ENCODE measurements around the gene OR2T5.
"Not testable (repeated sequence)": the region's sequence is repeated elsewhere in the genome, so short reads cannot be mapped to it uniquely, and the experiment has no call there.

The OR2T5 gene

GRCh38 chr1:248507773-248508172 lies 19.4 kb downstream of the OR2T5 start, which contains the start of gene OR2G6:
TSS of gene OR2G6 (plus strand) at chr1:248508073. CDS start at chr1:248521647, 13,574 bp downstream.
- not testable (repeated sequence) for H2AFZ ChIP-seq; H3K27ac ChIP-seq; H3K79me2 ChIP-seq; H3K4me3 ChIP-seq (ENCODE audit: low read depth, low read length); H3K27me3 ChIP-seq (ENCODE audit: control insufficient read depth, insufficient read depth, low read length); H3K9ac ChIP-seq; H3K9me3 ChIP-seq (ENCODE audit: control insufficient read depth, low read length); H3K4me1 ChIP-seq; H3K4me2 ChIP-seq (ENCODE audit: low read length); H3K36me3 ChIP-seq (ENCODE audit: control insufficient read depth, insufficient read depth, low read length)

- not testable (repeated sequence) for H3K4me1 ChIP-seq; H3K9me3 ChIP-seq (ENCODE audit: control insufficient read depth, low read length); H3K4me3 ChIP-seq (ENCODE audit: low read depth, low read length); H3K79me2 ChIP-seq; H3K27ac ChIP-seq; H3K36me3 ChIP-seq (ENCODE audit: control insufficient read depth, insufficient read depth, low read length); H2AFZ ChIP-seq; H3K4me2 ChIP-seq (ENCODE audit: low read length); H3K27me3 ChIP-seq (ENCODE audit: control insufficient read depth, insufficient read depth, low read length); H3K9ac ChIP-seq
Observed at GRCh38 chr1:248510217-248510616, 21.8 kb downstream of the OR2T5 start.

GRCh38 chr1:248521856-248522255 lies 33.5 kb downstream of the OR2T5 start:
- no peaks in the 10 kb centered on the region for H3K27me3 ChIP-seq (ENCODE audit: control insufficient read depth, insufficient read depth, low read length)
- no peaks in the 10 kb centered on the region for H3K4me1 ChIP-seq
- H3K79me2 ChIP-seq = no peaks in the 10 kb centered on the region
- H3K4me3 ChIP-seq (ENCODE audit: low read depth, low read length) = no peak overlapping the region
- TF ChIP-seq CTCF (IDR thresholded peaks at IDR 0.05) = no peak
- H3K9me3 ChIP-seq (ENCODE audit: control insufficient read depth, low read length) = no peaks in the 10 kb centered on the region
- no peak overlapping the region for H3K27ac ChIP-seq
- no peaks in the 10 kb centered on the region for H3K36me3 ChIP-seq (ENCODE audit: control insufficient read depth, insufficient read depth, low read length)
- no peak overlapping the region for H3K4me2 ChIP-seq (ENCODE audit: low read length)
- no peak overlapping the region for H2AFZ ChIP-seq
- H3K9ac ChIP-seq = no peak overlapping the region

- H3K4me1 ChIP-seq; H3K9me3 ChIP-seq (ENCODE audit: control insufficient read depth, low read length); H3K27me3 ChIP-seq (ENCODE audit: control insufficient read depth, insufficient read depth, low read length); H3K4me2 ChIP-seq (ENCODE audit: low read length); H3K9ac ChIP-seq; H3K79me2 ChIP-seq; H3K27ac ChIP-seq; H3K4me3 ChIP-seq (ENCODE audit: low read depth, low read length); H2AFZ ChIP-seq; H3K36me3 ChIP-seq (ENCODE audit: control insufficient read depth, insufficient read depth, low read length): not testable (repeated sequence)
Observed at GRCh38 chr1:248537449-248537848, 49.1 kb downstream of the OR2T5 start.
